CD14-positive monocyte (primary cell): ENCODE measurements around the gene CCNQ. TPM values are rescaled to one million over a fixed set of nuclear protein-coding genes. Genes with fewer than 3 reads are reported as not detected.
A peak's percentile ranks its signal among the peaks of the same experiment; 100 is the strongest.

Source experiments
- DNase-seq, 3 donors: peaks; one replicate each; pipeline ENCODE4 v3.0.0-alpha.2; 2011 to 2022
- H2AFZ ChIP-seq: 2 replicates; pipeline ENCODE4 v1.6.0; 2012; ENCODE audit warnings: mild to moderate bottlenecking, low read depth, low read length, inconsistent platforms; ENCODE audit not compliant: insufficient read depth, poor library complexity, severe bottlenecking
- H3K27ac ChIP-seq, 2 donors: 1 replicate in 1 of 2; 2 replicates in 1 of 2; pipeline ENCODE4 v1.5.1; 2012 to 2013; ENCODE audit warnings: low read length in 2 of 2, control low read depth in 1 of 2, inconsistent platforms in 1 of 2, low read depth in 1 of 2, mild to moderate bottlenecking in 1 of 2
- H3K27me3 ChIP-seq, 2 donors: one replicate each; pipeline versions ENCODE4 v1.6.0 to v1.6.1; 2011 to 2013; ENCODE audit warnings: low read length in 2 of 2; ENCODE audit not compliant: control insufficient read depth in 2 of 2, insufficient read depth in 2 of 2
- H3K36me3 ChIP-seq, 2 donors: replicated peaks in 1 of 2; 1 replicate in 1 of 2; 2 replicates in 1 of 2; pipeline versions ENCODE4 v1.5.1 to v1.6.1; 2012 to 2013; ENCODE audit warnings: low read length in 2 of 2, control low read depth in 1 of 2, inconsistent platforms in 1 of 2, mild to moderate bottlenecking in 1 of 2; ENCODE audit not compliant: insufficient read depth in 2 of 2, control insufficient read depth in 1 of 2
- H3K4me1 ChIP-seq, 2 donors: 1 replicate in 1 of 2; 2 replicates in 1 of 2; pipeline versions ENCODE4 v1.5.1 to v1.6.1; 2012 to 2013; ENCODE audit warnings: low read length in 2 of 2, control low read depth in 1 of 2, inconsistent platforms in 1 of 2, mild to moderate bottlenecking in 1 of 2, moderate library complexity in 1 of 2; ENCODE audit not compliant: insufficient read depth in 2 of 2, control insufficient read depth in 1 of 2
- H3K4me2 ChIP-seq: replicated peaks from 2 replicates; pipeline ENCODE3; 2012; ENCODE audit warnings: low read length, moderate library complexity, mild to moderate bottlenecking; ENCODE audit not compliant: poor library complexity, severe bottlenecking; ENCODE audit errors: extremely low read depth
- H3K4me3 ChIP-seq, 3 experiments: fragments of 200-600 bp in 1 of 3; sonication (generic) in 1 of 3; replicated peaks in 1 of 3; 1 replicate in 2 of 3; 2 replicates in 1 of 3; pipeline ENCODE4 v1.5.1; 2011 to 2013; ENCODE audit warnings: low read length in 3 of 3, mild to moderate bottlenecking in 3 of 3, control low read depth in 2 of 3, low read depth in 2 of 3, inconsistent platforms in 1 of 3, moderate library complexity in 1 of 3
- H3K79me2 ChIP-seq: 2 replicates; pipeline ENCODE4 v1.6.0; 2012; ENCODE audit warnings: mild to moderate bottlenecking, control low read depth, inconsistent platforms, low read length, moderate library complexity; ENCODE audit not compliant: insufficient read depth
- H3K9ac ChIP-seq: 2 replicates; pipeline ENCODE4 v1.6.0; 2017; ENCODE audit warnings: low read length, mild to moderate bottlenecking; ENCODE audit not compliant: insufficient read depth, poor library complexity, severe bottlenecking
- H3K9me3 ChIP-seq, 2 donors: replicated peaks in 1 of 2; 1 replicate in 1 of 2; 2 replicates in 1 of 2; pipeline versions ENCODE4 v1.5.1 to v1.6.1; 2012 to 2013; ENCODE audit warnings: low read length in 2 of 2, control low read depth in 1 of 2; ENCODE audit not compliant: control insufficient read depth in 1 of 2, insufficient read depth in 1 of 2
- H4K20me1 ChIP-seq: 2 replicates; pipeline ENCODE4 v1.6.0; 2012; ENCODE audit warnings: mild to moderate bottlenecking, low read length, control low read depth, moderate library complexity; ENCODE audit not compliant: insufficient read depth
- H3K27ac Mint-ChIP-seq, 7 donors: one replicate each; pipeline ENCODE4 v1.8.0; 2020; ENCODE audit warnings: mild to moderate bottlenecking in 7 of 7, mixed read lengths in 7 of 7, moderate library complexity in 6 of 7, inconsistent platforms in 2 of 7
- H3K27me3 Mint-ChIP-seq, 3 donors: one replicate each; pipeline ENCODE4 v1.8.0; 2021 to 2022; ENCODE audit warnings: low read depth in 3 of 3, mild to moderate bottlenecking in 3 of 3, mixed read lengths in 3 of 3, moderate library complexity in 3 of 3, inconsistent platforms in 1 of 3
- H3K36me3 Mint-ChIP-seq, 2 donors: one replicate each; pipeline ENCODE4 v1.8.0; 2020; ENCODE audit warnings: mixed read lengths in 2 of 2, inconsistent platforms in 1 of 2, mild to moderate bottlenecking in 1 of 2
- H3K4me1 Mint-ChIP-seq: one replicate; pipeline ENCODE4 v1.8.0; 2020; ENCODE audit warnings: mild to moderate bottlenecking, mixed read lengths
- H3K4me3 Mint-ChIP-seq, 2 donors: one replicate each; pipeline ENCODE4 v1.8.0; 2020; ENCODE audit warnings: mild to moderate bottlenecking in 2 of 2, mixed read lengths in 2 of 2, moderate library complexity in 1 of 2
- H3K9me3 Mint-ChIP-seq, 7 donors: one replicate each; pipeline ENCODE4 v1.8.0; 2020 to 2022; ENCODE audit warnings: mixed read lengths in 7 of 7, mild to moderate bottlenecking in 6 of 7, moderate library complexity in 6 of 7, inconsistent platforms in 2 of 7
- CTCF ChIP-seq: fragments of 200-600 bp; IDR thresholded peaks from one replicate; pipeline ENCODE4 v1.8.0; 2022; ENCODE audit warnings: antibody characterized with exemption, mild to moderate bottlenecking
- WGBS: methylation state at CpG from one replicate; pipeline ENCODE4 v1.1.5; 2013; ENCODE audit warnings: missing lambda C conversion rate; ENCODE audit not compliant: insufficient coverage; 5-methylcytosine and 5-hydroxymethylcytosine counted together
- intact Hi-C, 2 donors: fragments of 100-400 bp; cut with micrococcal nuclease; formaldehyde crosslinking; loops; one replicate each; pipeline versions ENCODE4 v1.15.0 to v1.15.1; 2023
- polyA plus RNA-seq, 3 donors: library from polyadenylated mRNA; depleted of rRNA in 1 of 3; unstranded in 2 of 3; stranded (reverse) in 1 of 3; fragments of 300-500 nt in 2 of 3; fragments of >200 nt in 1 of 3; fragmentation: Illumina TruSeq in 2 of 3; gene quantifications; 1 replicate in 2 of 3; 2 replicates in 1 of 3; pipeline ENCODE4 v1.2.3, GENCODE V29; 2012 to 2021

The CCNQ gene
- polyA plus RNA-seq, 3 donors = 21.8 to 35.6 (median 29.3) TPM

GRCh38 chrX:153560466-153560865 is 38.5 kb downstream of the CCNQ start:
- Histone ChIP-seq H3K9ac (no peak overlapping the region), H2AFZ (peak overlapping the region; percentile 72), H3K9me3 (no peaks in the 10 kb centered on the region), H3K27ac (peak overlapping the region in 1 of 2 donors; percentile 53), H3K4me1 (peaks cover 17 to 21% of the 10 kb centered on the region in 2 donors), H3K27me3 (no peaks in the 10 kb centered on the region), H3K4me3 (peak overlapping the region in 1 of 3 experiments; percentile 8), H3K36me3 (no peaks in the 10 kb centered on the region), H3K79me2 (no peaks in the 10 kb centered on the region), H3K4me2 (peak overlapping the region; percentile 46), H4K20me1 (no peaks in the 10 kb centered on the region)
- no peak overlapping the region for H3K4me3 Mint-ChIP-seq
- no peak for DNase-seq
- H3K9me3 Mint-ChIP-seq = peaks cover 0 to 4% (median 0%) of the 10 kb centered on the region in 7 donors
- H3K27me3 Mint-ChIP-seq = peaks cover 1 to 13% (median 3%) of the 10 kb centered on the region in 3 donors
- H3K27ac Mint-ChIP-seq = no peak overlapping the region
- peaks cover 30% of the 10 kb centered on the region for H3K4me1 Mint-ChIP-seq
- intact Hi-C loops = no loop called here
- no peaks in the 10 kb centered on the region for H3K36me3 Mint-ChIP-seq
- WGBS = 60% methylated on average over 2 of the region's 22 CpGs
- no peak for TF ChIP-seq CTCF

GRCh38 chrX:153560000-153560399 is 38.9 kb downstream of the CCNQ start:
- peak overlapping the region in 1 of 3 experiments; percentile 8 for H3K4me3 ChIP-seq
- no peaks in the 10 kb centered on the region for H3K9me3 ChIP-seq
- peak overlapping the region in 1 of 2 donors; percentile 53 for H3K27ac ChIP-seq
- H3K27me3 ChIP-seq = no peaks in the 10 kb centered on the region
- H4K20me1 ChIP-seq = no peaks in the 10 kb centered on the region
- DNase-seq = peak in 2 of 3 donors; percentile 7 to 8
- H3K4me2 ChIP-seq = peak overlapping the region; percentile 46
- no peaks in the 10 kb centered on the region for H3K36me3 ChIP-seq
- no peaks in the 10 kb centered on the region for H3K79me2 ChIP-seq
- intact Hi-C loops = no loop called here
- H3K9ac ChIP-seq = peak overlapping the region; percentile 1
- peaks cover 17 to 21% of the 10 kb centered on the region in 2 donors for H3K4me1 ChIP-seq
- H3K9me3 Mint-ChIP-seq = peaks cover 0 to 4% (median 0%) of the 10 kb centered on the region in 7 donors
- no peaks in the 10 kb centered on the region for H3K36me3 Mint-ChIP-seq
- peak overlapping the region in 3 of 7 donors; percentile 5 to 71 (median 26) for H3K27ac Mint-ChIP-seq
- H3K4me3 Mint-ChIP-seq = peak overlapping the region in 1 of 2 donors; percentile 73
- 0% methylated on average over 1 of the region's 9 CpGs for WGBS
- peaks cover 3 to 14% (median 3%) of the 10 kb centered on the region in 3 donors for H3K27me3 Mint-ChIP-seq
- H3K4me1 Mint-ChIP-seq = peaks cover 30% of the 10 kb centered on the region
- no peak for TF ChIP-seq CTCF
- H2AFZ ChIP-seq = peak overlapping the region; percentile 72
